ENCODE results near the gene PRR22. TPM values are rescaled to one million over a fixed set of nuclear protein-coding genes. Genes with fewer than 3 reads are reported as not detected.

PRR22 gene
- total and polyA plus RNA-seq, 7 experiments from 2014 or later = 0.20 to 8.6 (median 6.1) TPM; not detected in 1

DNA sequence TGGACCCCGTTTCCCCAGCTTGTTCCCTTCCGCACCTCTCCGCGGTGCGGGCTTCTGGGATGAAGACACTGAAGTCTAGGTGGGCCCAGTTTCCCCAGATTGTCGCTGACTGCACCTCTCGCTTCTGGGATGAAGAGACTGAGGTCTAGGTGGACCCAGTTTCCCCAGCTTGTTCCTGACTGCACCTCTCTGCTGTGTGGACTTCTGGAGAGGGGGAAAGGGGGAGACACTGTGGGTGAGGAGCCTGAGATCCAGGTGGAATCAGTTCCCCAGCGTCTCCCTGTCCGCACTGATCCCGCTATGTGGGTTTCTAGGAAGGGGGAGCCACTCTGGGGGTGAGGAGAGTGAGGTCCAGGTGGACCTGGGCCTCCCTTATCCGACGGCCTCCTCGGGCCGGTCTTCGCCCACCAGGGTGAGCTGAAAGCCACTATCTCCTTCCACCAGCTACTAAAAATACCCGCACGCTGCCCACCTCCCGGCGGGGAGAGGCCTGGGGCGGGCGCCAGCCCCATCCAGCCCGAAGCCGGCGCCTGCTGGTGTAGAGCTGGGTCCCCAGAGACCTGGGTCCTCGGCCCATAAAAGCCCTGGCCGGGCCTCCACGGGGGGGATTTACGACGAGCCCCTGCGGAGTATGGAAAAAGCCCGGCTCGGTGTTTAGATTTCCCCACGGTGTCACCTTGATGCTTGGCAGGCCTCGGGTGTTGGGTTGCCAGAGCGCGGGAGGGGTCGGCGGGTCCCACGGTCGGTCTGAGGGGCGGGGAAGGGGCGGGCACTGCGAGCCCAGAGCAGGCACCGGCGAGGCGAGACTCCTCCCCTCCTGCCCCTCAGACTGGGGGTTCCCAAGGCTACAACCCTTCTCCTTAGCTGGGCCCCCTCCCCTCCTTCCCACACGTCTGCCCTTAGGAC is 44.4 kb upstream of the PRR22 start:
- ChIA-PET CTCF (interaction anchor here (0.7 to 3.8 kb wide), 6 partner anchors 10 to 194 kb away, joined by 3 to 20 read pairs (median 4); partner anchors contain the start of genes FUT6 and NRTN), POLR2A (interaction anchor here (0.7 to 3.5 kb wide), 11 partner anchors 20 to 371 kb away, joined by 3 to 43 read pairs (median 4); partner anchors contain the start of genes CATSPERD, DUS3L, LONP1 and NDUFA11)
- peak in 5 of 9 donors; percentile 6 to 44 (median 15) for DNase-seq
- no peaks in the 10 kb centered on the region for H3K27me3 ChIP-seq (ENCODE audit: control insufficient read depth in 2 of 2, insufficient read depth in 2 of 2, low read length in 2 of 2)
- peaks cover 10 to 17% of the 10 kb centered on the region in 2 donors for H3K4me1 ChIP-seq (ENCODE audit: control insufficient read depth in 2 of 2, insufficient read depth in 2 of 2, low read length in 2 of 2)
- H3K4me1 Mint-ChIP-seq = peaks cover 5 to 19% (median 10%) of the 10 kb centered on the region in 7 donors
- no peaks in the 10 kb centered on the region for H3K36me3 Mint-ChIP-seq
- peak overlapping the region; percentile 94 to 100 (median 97) for H3K27ac Mint-ChIP-seq
- no peak for ATAC-seq
- H3K36me3 ChIP-seq (ENCODE audit: control insufficient read depth in 2 of 3, insufficient read depth in 3 of 3, low read length in 3 of 3) = no peaks in the 10 kb centered on the region
- intact Hi-C loops (cut with micrococcal nuclease) = loop anchor here (1.0 to 5.0 kb wide), 9 partner anchors 25 to 533 kb away; partner anchors contain the start of genes VMAC (in 2 of the 2), CATSPERD (in 1 of the 2), CLPP (in 1 of the 2) and DUS3L (in 1 of the 2)
- H3K9me3 Mint-ChIP-seq = peaks cover 0 to 1% (median 0%) of the 10 kb centered on the region in 11 donors
- H3K27me3 Mint-ChIP-seq = peaks cover 0 to 9% (median 0%) of the 10 kb centered on the region in 5 donors
- peak overlapping the region; percentile 76 for H3K4me3 ChIP-seq (ENCODE audit: low read length)
- H3K27ac ChIP-seq (ENCODE audit: low read depth, low read length) = peak overlapping the region; percentile 80
- peak overlapping the region; percentile 91 to 100 (median 97) for H3K4me3 Mint-ChIP-seq
- no peaks in the 10 kb centered on the region for H3K9me3 ChIP-seq (ENCODE audit: control insufficient read depth in 2 of 3, low read length in 3 of 3)

DNA sequence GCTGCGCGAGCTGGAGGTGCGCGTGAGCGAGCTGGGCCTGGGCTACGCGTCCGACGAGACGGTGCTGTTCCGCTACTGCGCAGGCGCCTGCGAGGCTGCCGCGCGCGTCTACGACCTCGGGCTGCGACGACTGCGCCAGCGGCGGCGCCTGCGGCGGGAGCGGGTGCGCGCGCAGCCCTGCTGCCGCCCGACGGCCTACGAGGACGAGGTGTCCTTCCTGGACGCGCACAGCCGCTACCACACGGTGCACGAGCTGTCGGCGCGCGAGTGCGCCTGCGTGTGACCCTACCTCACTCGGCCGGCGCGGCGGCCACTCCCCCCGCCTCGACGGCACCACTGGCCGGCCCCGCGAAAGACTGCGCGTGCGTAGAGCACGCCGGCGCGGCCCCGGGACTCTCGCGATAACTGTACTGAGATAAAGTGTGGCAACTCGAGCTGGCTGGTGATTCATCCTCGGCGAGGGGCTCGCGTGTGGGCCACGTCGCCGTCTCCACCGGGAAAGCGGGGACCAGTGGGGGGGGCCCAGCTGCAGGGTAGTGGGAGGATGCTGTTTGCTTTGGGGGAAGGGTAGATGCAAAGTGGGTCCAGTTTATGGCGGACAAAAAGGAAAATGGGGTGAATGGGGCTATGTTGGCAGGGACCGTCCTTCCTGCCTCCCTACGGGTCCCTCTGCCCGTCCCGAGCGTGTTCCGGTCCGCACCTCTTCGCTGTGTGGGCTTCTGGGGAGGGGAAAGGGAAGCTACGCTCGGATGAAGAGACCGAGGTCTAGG is 43.5 kb upstream of the PRR22 start:
- Mint-ChIP-seq H3K4me3 (peak overlapping the region; percentile 91 to 100 (median 97)), H3K36me3 (no peaks in the 10 kb centered on the region), H3K27ac (peak overlapping the region; percentile 94 to 100 (median 97)), H3K27me3 (peaks cover 0 to 6% (median 0%) of the 10 kb centered on the region in 5 donors), H3K4me1 (peaks cover 5 to 19% (median 10%) of the 10 kb centered on the region in 7 donors), H3K9me3 (peaks cover 0 to 1% (median 0%) of the 10 kb centered on the region in 11 donors)
- Histone ChIP-seq H3K4me1 (ENCODE audit: control insufficient read depth in 2 of 2, insufficient read depth in 2 of 2, low read length in 2 of 2) (peaks cover 10 to 17% of the 10 kb centered on the region in 2 donors), H3K36me3 (ENCODE audit: control insufficient read depth in 2 of 3, insufficient read depth in 3 of 3, low read length in 3 of 3) (no peaks in the 10 kb centered on the region), H3K27me3 (ENCODE audit: control insufficient read depth in 2 of 2, insufficient read depth in 2 of 2, low read length in 2 of 2) (no peaks in the 10 kb centered on the region), H3K4me3 (ENCODE audit: low read length) (peak overlapping the region; percentile 76), H3K27ac (ENCODE audit: low read depth, low read length) (peak overlapping the region; percentile 80), H3K9me3 (ENCODE audit: control insufficient read depth in 2 of 3, low read length in 3 of 3) (no peaks in the 10 kb centered on the region)
- peak; percentile 90 for ATAC-seq
- ChIA-PET CTCF (interaction anchor here (0.5 to 3.8 kb wide), 9 partner anchors 11 to 382 kb away, joined by 3 to 20 read pairs (median 4); partner anchors contain the start of genes FUT6 and NRTN), POLR2A (interaction anchor here (0.6 to 3.5 kb wide), 17 partner anchors 18 to 372 kb away, joined by 3 to 43 read pairs (median 3); partner anchors contain the start of genes CATSPERD, DUS3L, LONP1 and NDUFA11)
- intact Hi-C loops (cut with micrococcal nuclease) = loop anchor here (1.0 to 5.0 kb wide), 9 partner anchors 24 to 534 kb away; partner anchors contain the start of genes VMAC (in 2 of the 2), CATSPERD (in 1 of the 2), CLPP (in 1 of the 2) and DUS3L (in 1 of the 2)
- DNase-seq = peak; percentile 91 to 98 (median 94)

DNA sequence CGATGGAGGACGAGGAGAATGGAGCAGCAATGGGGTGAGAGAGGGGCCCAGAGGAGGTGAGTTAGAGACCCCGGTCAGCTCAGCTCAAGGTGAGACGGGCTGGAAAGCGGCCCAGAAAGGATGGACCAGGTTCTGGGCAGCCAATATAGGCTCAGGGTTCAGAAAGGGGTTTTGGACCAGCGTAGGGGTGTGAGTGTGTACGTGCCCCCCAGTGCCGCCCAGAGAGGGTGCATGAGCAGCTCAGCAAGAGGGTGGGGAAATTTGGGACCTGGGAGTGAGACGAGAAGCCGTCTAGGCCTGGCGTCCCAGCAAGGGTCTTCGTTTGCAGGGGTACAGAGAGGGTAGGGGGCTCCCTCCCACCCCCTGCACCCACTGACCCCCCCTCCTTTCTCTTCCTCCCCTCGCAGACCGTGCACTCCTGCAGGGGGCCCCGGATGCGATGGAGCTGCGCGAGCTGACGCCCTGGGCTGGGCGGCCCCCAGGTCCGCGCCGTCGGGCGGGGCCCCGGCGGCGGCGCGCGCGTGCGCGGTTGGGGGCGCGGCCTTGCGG is 42.9 kb upstream of the PRR22 start:
- no peaks in the 10 kb centered on the region for H3K9me3 ChIP-seq (ENCODE audit: control insufficient read depth in 2 of 3, low read length in 3 of 3)
- H3K36me3 Mint-ChIP-seq = no peaks in the 10 kb centered on the region
- peaks cover 0 to 1% (median 0%) of the 10 kb centered on the region in 11 donors for H3K9me3 Mint-ChIP-seq
- DNase-seq = no peak
- H3K36me3 ChIP-seq (ENCODE audit: control insufficient read depth in 2 of 3, insufficient read depth in 3 of 3, low read length in 3 of 3) = no peaks in the 10 kb centered on the region
- peak overlapping the region; percentile 29 for H3K4me3 ChIP-seq (ENCODE audit: low read length)
- H3K27me3 Mint-ChIP-seq = peaks cover 0 to 6% (median 0%) of the 10 kb centered on the region in 5 donors
- H3K27ac Mint-ChIP-seq = peak overlapping the region; percentile 76 to 97 (median 92)
- ATAC-seq = no peak
- intact Hi-C loops (cut with micrococcal nuclease) = loop anchor here in 1 of 2 donors (5.0 kb wide), 1 partner anchor 535 kb away; the partner anchor contains the start of gene CLPP
- peaks cover 10 to 17% of the 10 kb centered on the region in 2 donors for H3K4me1 ChIP-seq (ENCODE audit: control insufficient read depth in 2 of 2, insufficient read depth in 2 of 2, low read length in 2 of 2)
- ChIA-PET CTCF (interaction anchor here (0.5 to 3.8 kb wide), 6 partner anchors 23 to 382 kb away, joined by 3 to 20 read pairs (median 6); partner anchors contain the start of gene NRTN), POLR2A (interaction anchor here (0.6 to 3.5 kb wide), 14 partner anchors 17 to 373 kb away, joined by 3 to 43 read pairs (median 4); partner anchors contain the start of genes CATSPERD, DUS3L, LONP1 and NDUFA11)
- H3K27me3 ChIP-seq (ENCODE audit: control insufficient read depth in 2 of 2, insufficient read depth in 2 of 2, low read length in 2 of 2) = no peaks in the 10 kb centered on the region
- peak overlapping the region; percentile 80 for H3K27ac ChIP-seq (ENCODE audit: low read depth, low read length)
- H3K4me1 Mint-ChIP-seq = peaks cover 5 to 19% (median 10%) of the 10 kb centered on the region in 7 donors
- H3K4me3 Mint-ChIP-seq = peak overlapping the region; percentile 79 to 98 (median 90)

DNA sequence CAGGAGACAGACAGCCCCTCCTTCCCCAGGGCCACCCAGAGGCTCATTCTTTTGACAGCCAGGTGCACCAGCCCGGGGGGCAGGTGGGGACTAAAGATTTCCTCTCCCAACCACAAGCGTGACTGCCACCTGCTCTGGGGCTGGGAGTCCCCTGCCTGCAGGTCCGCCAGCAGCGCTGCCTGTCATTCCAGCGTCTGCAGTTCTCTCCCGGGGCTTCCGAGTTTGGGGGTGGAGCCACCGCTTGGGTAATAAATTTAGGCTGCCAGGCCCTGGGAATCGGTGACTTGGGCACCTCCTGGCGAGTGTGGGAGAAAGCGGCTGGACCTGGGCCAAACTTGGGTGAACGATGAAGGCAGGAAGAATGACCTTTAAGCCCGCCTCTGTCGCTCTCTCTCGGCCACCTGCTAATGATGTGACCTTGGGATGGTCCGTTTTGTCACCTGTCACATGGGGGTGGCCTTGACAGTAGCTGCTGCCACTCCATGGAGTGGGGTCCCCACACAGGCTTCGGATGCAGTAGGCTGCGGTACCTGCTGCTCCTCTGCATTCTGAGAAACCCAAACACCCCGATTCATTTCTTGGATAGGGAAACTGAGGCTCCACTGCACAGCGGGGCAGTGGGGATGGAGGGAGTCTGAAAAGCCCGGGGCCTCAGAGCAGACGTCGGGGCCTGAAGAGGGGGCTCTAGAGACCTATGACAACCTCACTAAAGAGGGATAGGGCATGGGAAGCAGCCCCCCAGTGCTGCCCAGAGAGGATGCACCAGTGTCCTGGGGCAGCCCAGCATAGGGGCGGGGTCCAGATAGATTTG is 42.2 kb upstream of the PRR22 start:
- DNase-seq (peak in 5 of 9 donors; percentile 19 to 67 (median 23)), ATAC-seq (no peak)
- Histone ChIP-seq H3K4me1 (ENCODE audit: control insufficient read depth in 2 of 2, insufficient read depth in 2 of 2, low read length in 2 of 2) (peaks cover 10 to 17% of the 10 kb centered on the region in 2 donors), H3K36me3 (ENCODE audit: control insufficient read depth in 2 of 3, insufficient read depth in 3 of 3, low read length in 3 of 3) (no peaks in the 10 kb centered on the region), H3K27ac (ENCODE audit: low read depth, low read length) (peak overlapping the region; percentile 55), H3K9me3 (ENCODE audit: control insufficient read depth in 2 of 3, low read length in 3 of 3) (no peaks in the 10 kb centered on the region), H3K27me3 (ENCODE audit: control insufficient read depth in 2 of 2, insufficient read depth in 2 of 2, low read length in 2 of 2) (no peaks in the 10 kb centered on the region), H3K4me3 (ENCODE audit: low read length) (no peak overlapping the region)
- peaks cover 5 to 19% (median 10%) of the 10 kb centered on the region in 7 donors for H3K4me1 Mint-ChIP-seq
- ChIA-PET POLR2A (interaction anchor here (1.1 to 3.5 kb wide), 7 partner anchors 16 to 373 kb away, joined by 3 to 43 read pairs (median 9); partner anchors contain the start of genes DUS3L, NDUFA11, NRTN and SAFB), CTCF (interaction anchor here (1.3 to 3.8 kb wide), 2 partner anchors 23 to 29 kb away, joined by 6 to 20 read pairs; partner anchors contain the start of gene NRTN)
- intact Hi-C loops (cut with micrococcal nuclease) = loop anchor here in 1 of 2 donors (5.0 kb wide), 1 partner anchor 536 kb away; the partner anchor contains the start of gene CLPP
- peak overlapping the region; percentile 76 to 97 (median 92) for H3K27ac Mint-ChIP-seq
- H3K27me3 Mint-ChIP-seq = peaks cover 0 to 4% (median 0%) of the 10 kb centered on the region in 5 donors
- H3K4me3 Mint-ChIP-seq = peak overlapping the region; percentile 79 to 98 (median 90)
- H3K36me3 Mint-ChIP-seq = no peaks in the 10 kb centered on the region
- H3K9me3 Mint-ChIP-seq = peaks cover 0 to 1% (median 0%) of the 10 kb centered on the region in 11 donors

DNA sequence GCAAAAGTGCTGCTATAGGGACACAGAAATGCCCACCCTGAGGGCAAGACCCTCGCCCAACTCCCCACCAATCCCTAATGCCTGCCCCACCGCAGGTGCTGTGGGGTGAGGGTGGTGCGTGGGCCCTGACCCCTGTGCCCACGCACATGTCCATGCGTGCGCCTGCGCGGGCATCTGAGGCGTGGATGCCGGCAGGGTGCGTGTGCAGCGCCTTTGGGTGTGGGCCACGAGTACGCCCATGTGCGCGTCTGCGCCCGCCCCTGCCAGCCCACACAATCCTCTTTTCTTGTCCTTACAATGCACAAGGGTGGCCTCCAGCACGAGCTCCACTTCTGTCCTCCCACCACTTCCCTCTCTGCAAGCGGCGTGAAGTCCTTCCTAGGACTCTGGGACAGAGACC is 40.6 kb upstream of the PRR22 start:
- peaks cover 5 to 19% (median 11%) of the 10 kb centered on the region in 7 donors for H3K4me1 Mint-ChIP-seq
- ATAC-seq = no peak
- Histone ChIP-seq H3K27ac (ENCODE audit: low read depth, low read length) (no peak overlapping the region), H3K4me3 (ENCODE audit: low read length) (no peak overlapping the region), H3K4me1 (ENCODE audit: control insufficient read depth in 2 of 2, insufficient read depth in 2 of 2, low read length in 2 of 2) (peaks cover 10 to 17% of the 10 kb centered on the region in 2 donors), H3K9me3 (ENCODE audit: control insufficient read depth in 2 of 3, low read length in 3 of 3) (no peaks in the 10 kb centered on the region), H3K36me3 (ENCODE audit: control insufficient read depth in 2 of 3, insufficient read depth in 3 of 3, low read length in 3 of 3) (no peaks in the 10 kb centered on the region), H3K27me3 (ENCODE audit: control insufficient read depth in 2 of 2, insufficient read depth in 2 of 2, low read length in 2 of 2) (no peaks in the 10 kb centered on the region)
- intact Hi-C loops (cut with micrococcal nuclease) = loop anchor here in 1 of 2 donors (5.0 kb wide), 1 partner anchor 537 kb away; the partner anchor contains the start of gene CLPP
- H3K4me3 Mint-ChIP-seq = no peak overlapping the region
- peak overlapping the region in 2 of 9 donors; percentile 30 to 76 for H3K27ac Mint-ChIP-seq
- H3K36me3 Mint-ChIP-seq = no peaks in the 10 kb centered on the region
- POLR2A ChIA-PET = no interaction called here
- no peak for DNase-seq
- peaks cover 0 to 4% (median 0%) of the 10 kb centered on the region in 5 donors for H3K27me3 Mint-ChIP-seq
- H3K9me3 Mint-ChIP-seq = peaks cover 0 to 2% (median 0%) of the 10 kb centered on the region in 11 donors
- CTCF ChIA-PET = interaction anchor here (3.8 kb wide), 1 partner anchor 21 kb away, joined by 20 read pairs; the partner anchor contains the start of gene NRTN
